Spinal cord (tissue), 10 donors: ENCODE measurements around the gene DHRS1. TPM values are rescaled to one million over a fixed set of nuclear protein-coding genes. Genes with fewer than 3 reads are reported as not detected.

Experiments used
- DNase-seq, 6 donors: peaks; one replicate each; pipeline versions ENCODE4 v3.0.0 to v3.0.0-alpha.2; 2013 to 2015; ENCODE audit warnings: low spot score in 6 of 6, low read depth in 4 of 6
- H3K27ac ChIP-seq: one replicate; pipeline ENCODE4 v1.5.1; 2013; ENCODE audit warnings: low read depth, low read length, control low read depth
- H3K27me3 ChIP-seq: one replicate; pipeline ENCODE4 v1.6.1; 2013; ENCODE audit warnings: low read length; ENCODE audit not compliant: control insufficient read depth, insufficient read depth
- H3K36me3 ChIP-seq: one replicate; pipeline ENCODE4 v1.6.1; 2013; ENCODE audit warnings: low read length; ENCODE audit not compliant: control insufficient read depth, insufficient read depth
- H3K4me1 ChIP-seq: one replicate; pipeline ENCODE4 v1.6.1; 2013; ENCODE audit warnings: low read length; ENCODE audit not compliant: control insufficient read depth, insufficient read depth
- H3K4me3 ChIP-seq: one replicate; pipeline ENCODE4 v1.5.1; 2013; ENCODE audit warnings: low read depth, low read length, control low read depth
- H3K9me3 ChIP-seq: one replicate; pipeline ENCODE4 v1.6.1; 2013; ENCODE audit warnings: low read length; ENCODE audit not compliant: control insufficient read depth, insufficient read depth
- WGBS: methylation state at CpG from one replicate; pipeline ENCODE4 v1.1.5; 2013; ENCODE audit warnings: missing lambda C conversion rate; ENCODE audit not compliant: insufficient coverage; 5-methylcytosine and 5-hydroxymethylcytosine counted together
- polyA plus RNA-seq, 2 donors: library from polyadenylated mRNA; unstranded; fragments of 120-200 nt; gene quantifications; one replicate each; pipeline ENCODE4 v1.2.1, GENCODE V29; 2013; ENCODE audit not compliant: insufficient read length in 2 of 2
- total RNA-seq, 2 donors: library from RNA; depleted of rRNA in 1 of 2; stranded (reverse); fragments of 120-200 nt in 1 of 2; fragments of >200 nt in 1 of 2; gene quantifications; one replicate each; pipeline versions ENCODE4 v1.2.3 to v1.2.4, GENCODE V29; 2013 to 2014
- donor health status: healthy.

The DHRS1 gene
- total and polyA plus RNA-seq, 4 donors, result 12.6 to 47.5 (median 25.7) TPM

- DNase-seq, result no peak
- Histone ChIP-seq H3K4me3 (no peak overlapping the region), H3K9me3 (no peaks in the 10 kb centered on the region), H3K36me3 (peaks cover 4% of the 10 kb centered on the region), H3K27me3 (no peaks in the 10 kb centered on the region), H3K27ac (no peak overlapping the region), H3K4me1 (no peaks in the 10 kb centered on the region)
- WGBS, result 88% methylated on average over 2 of the region's 4 CpGs
Measured at GRCh38 chr14:24285351-24285750, 14.2 kb downstream of the DHRS1 start.

- no peak overlapping the region for H3K27ac ChIP-seq
Measured at GRCh38 chr14:24284501-24285035, 15.0 kb downstream of the DHRS1 start.

GRCh38 chr14:24283796-24284460 is 15.7 kb downstream of the DHRS1 start:
- WGBS, result 97% methylated on average over 5 of the region's 5 CpGs
- H3K4me3 ChIP-seq, result no peak overlapping the region
- DNase-seq, result no peak
- no peaks in the 10 kb centered on the region for H3K36me3 ChIP-seq
- H3K9me3 ChIP-seq, result no peaks in the 10 kb centered on the region
- no peak overlapping the region for H3K27ac ChIP-seq
- H3K27me3 ChIP-seq, result no peaks in the 10 kb centered on the region
- H3K4me1 ChIP-seq, result no peaks in the 10 kb centered on the region

More at GRCh38 chr14:24284501-24285035, 15.0 kb downstream of the DHRS1 start:
- H3K36me3 ChIP-seq, result no peaks in the 10 kb centered on the region
- 86% methylated on average over 9 of the region's 11 CpGs for WGBS
- no peak overlapping the region for H3K4me3 ChIP-seq
- no peaks in the 10 kb centered on the region for H3K4me1 ChIP-seq
- no peaks in the 10 kb centered on the region for H3K27me3 ChIP-seq
- DNase-seq, result peak in 1 of 6 donors; percentile 28
- H3K9me3 ChIP-seq, result no peaks in the 10 kb centered on the region

GRCh38 chr14:24282736-24283135 is 16.8 kb downstream of the DHRS1 start:
- no peaks in the 10 kb centered on the region for H3K36me3 ChIP-seq
- H3K4me3 ChIP-seq, result no peak overlapping the region
- H3K27me3 ChIP-seq, result no peaks in the 10 kb centered on the region
- no peak for DNase-seq
- 67% methylated on average over 3 of the region's 3 CpGs for WGBS
- no peaks in the 10 kb centered on the region for H3K9me3 ChIP-seq
- H3K27ac ChIP-seq, result no peak overlapping the region
- H3K4me1 ChIP-seq, result no peaks in the 10 kb centered on the region

GRCh38 chr14:24281636-24282035 is 17.9 kb downstream of the DHRS1 start:
- 98% methylated on average over 3 of the region's 7 CpGs for WGBS
- H3K27me3 ChIP-seq, result no peaks in the 10 kb centered on the region
- H3K4me1 ChIP-seq, result no peaks in the 10 kb centered on the region
- H3K4me3 ChIP-seq, result no peak overlapping the region
- no peaks in the 10 kb centered on the region for H3K36me3 ChIP-seq
- no peak for DNase-seq
- no peaks in the 10 kb centered on the region for H3K9me3 ChIP-seq
- no peak overlapping the region for H3K27ac ChIP-seq

GRCh38 chr14:24280797-24281460 is 18.7 kb downstream of the DHRS1 start:
- Histone ChIP-seq H3K27me3 (no peaks in the 10 kb centered on the region), H3K9me3 (no peaks in the 10 kb centered on the region), H3K4me1 (no peaks in the 10 kb centered on the region), H3K36me3 (no peaks in the 10 kb centered on the region), H3K27ac (no peak overlapping the region), H3K4me3 (no peak overlapping the region)
- WGBS, result 97% methylated on average over 6 of the region's 6 CpGs
- DNase-seq, result no peak

- Histone ChIP-seq H3K27me3 (no peaks in the 10 kb centered on the region), H3K27ac (no peak overlapping the region), H3K4me1 (no peaks in the 10 kb centered on the region), H3K36me3 (no peaks in the 10 kb centered on the region), H3K9me3 (no peaks in the 10 kb centered on the region), H3K4me3 (no peak overlapping the region)
- WGBS, result 72% methylated on average over 8 of the region's 11 CpGs
- no peak for DNase-seq
Measured at GRCh38 chr14:24279301-24280186, 20.0 kb downstream of the DHRS1 start.

GRCh38 chr14:24278424-24278823 is 21.2 kb downstream of the DHRS1 start:
- WGBS, result 95% methylated on average over 5 of the region's 5 CpGs
- Histone ChIP-seq H3K4me1 (no peaks in the 10 kb centered on the region), H3K9me3 (no peaks in the 10 kb centered on the region), H3K4me3 (no peak overlapping the region), H3K27ac (no peak overlapping the region), H3K36me3 (no peaks in the 10 kb centered on the region), H3K27me3 (no peaks in the 10 kb centered on the region)
- DNase-seq, result no peak

GRCh38 chr14:24277606-24278321 is 21.8 kb downstream of the DHRS1 start:
- Histone ChIP-seq H3K4me3 (no peak overlapping the region), H3K27me3 (no peaks in the 10 kb centered on the region), H3K9me3 (no peaks in the 10 kb centered on the region), H3K36me3 (no peaks in the 10 kb centered on the region), H3K4me1 (no peaks in the 10 kb centered on the region), H3K27ac (no peak overlapping the region)
- 92% methylated on average over 11 of the region's 11 CpGs for WGBS
- DNase-seq, result no peak
